ENCODE results near the gene ALPI. TPM values are rescaled to one million over a fixed set of nuclear protein-coding genes. Genes with fewer than 3 reads are reported as not detected.

The ALPI gene
- total and polyA plus RNA-seq, 10 of the 15 experiments (the other 5 are each of a cell fraction or from before 2014, with no cell fraction given), result not detected

- FAIRE-seq, result no peak
- no TSS peak for BruUV-seq (replicated peaks)
- no peaks in the 10 kb centered on the region for H3K9me3 ChIP-seq (replicated peaks; ENCODE audit: control insufficient read depth, insufficient read depth, low read length)
- no peaks in the 10 kb centered on the region for H3K79me2 ChIP-seq (ENCODE audit: control insufficient read depth, insufficient read depth, low read length)
- H3K4me1 ChIP-seq (ENCODE audit: control insufficient read depth, insufficient read depth, low read length), result no peaks in the 10 kb centered on the region; the same call in 1 of the 2 replicates
- in situ Hi-C loops (cut with MboI), result no loop called here
- H3K9ac ChIP-seq (ENCODE audit: control insufficient read depth, insufficient read depth, low read length), result no peak overlapping the region
- H3K4me3 ChIP-seq, result no peak overlapping the region
- RAD21 ChIA-PET (ENCODE audit: unreplicated experiment), result no interaction called here
- SMC1A ChIA-PET (ENCODE audit: uncharacterized antibody, unreplicated experiment), result interaction anchor here (1.0 kb wide), 1 partner anchor 9 kb away, joined by 3 read pairs; no protein-coding TSS in a partner anchor
- DNase-seq (ENCODE audit: low read depth, low spot score), result no peak
- CTCF ChIA-PET, result interaction anchor here (1.0 to 1.5 kb wide), 8 partner anchors 9 to 77 kb away, joined by 3 to 5 read pairs (median 3); partner anchors contain the start of genes ALPI and PRSS56
- H3K27ac ChIP-seq (ENCODE audit: control insufficient read depth, insufficient read depth), result no peak overlapping the region
- H4K20me1 ChIP-seq (ENCODE audit: control insufficient read depth, insufficient read depth), result no peaks in the 10 kb centered on the region
- no peaks in the 10 kb centered on the region for H3K27me3 ChIP-seq (replicated peaks in 1 of 2; ENCODE audit: control insufficient read depth in 2 of 2, insufficient read depth in 2 of 2, low read length in 1 of 2)
- POLR2A ChIA-PET, result no interaction called here
- 31% methylated on average over 9 of the region's 9 CpGs for WGBS (ENCODE audit: insufficient coverage, insufficient replicate concordance, low lambda C conversion rate, missing lambda C conversion rate)
- no peaks in the 10 kb centered on the region for H3K36me3 ChIP-seq (ENCODE audit: control insufficient read depth in 2 of 2, insufficient read depth in 2 of 2, low read length in 1 of 2)
- intact Hi-C loops (cut with micrococcal nuclease; ENCODE audit: unreplicated experiment), result no loop called here
- no peak overlapping the region for H2AFZ ChIP-seq (ENCODE audit: control insufficient read depth, low read depth, low read length)
- ATAC-seq, result no peak; the same call in 2 of the 3 replicates
- no peak overlapping the region for H3K4me2 ChIP-seq (ENCODE audit: control insufficient read depth, insufficient read depth)
- TF ChIP-seq KAT2A (conservative IDR thresholded peaks at IDR 0.05; ENCODE audit: control insufficient read depth, low read depth, low read length) (no peak), CEBPZ (IDR thresholded peaks at IDR 0.05; ENCODE audit: low read depth, low read length) (no peak), EED (IDR thresholded peaks at IDR 0.05; ENCODE audit: low read depth) (no peak), SREBF2 (IDR thresholded peaks at IDR 0.05; ENCODE audit: low read length) (no peak), YY1 (IDR thresholded peaks at IDR 0.05; ENCODE audit: low read depth, low read length) (no peak), TCF7 (IDR thresholded peaks at IDR 0.05; ENCODE audit: borderline replicate concordance) (no peak), NBN (IDR thresholded peaks at IDR 0.05) (no peak), ZNF687 (IDR thresholded peaks at IDR 0.05) (no peak), HCFC1 (IDR thresholded peaks at IDR 0.05; ENCODE audit: low read length) (no peak), PAX5 (IDR thresholded peaks at IDR 0.05; ENCODE audit: borderline replicate concordance, low read depth, low read length) (no peak), MXI1 (IDR thresholded peaks at IDR 0.05; ENCODE audit: low read depth, low read length) (no peak), PBX3 (IDR thresholded peaks at IDR 0.05; ENCODE audit: insufficient replicate concordance, low read depth, low read length) (no peak), STAT1 (conservative IDR thresholded peaks at IDR 0.05) (no peak), HDAC2 (IDR thresholded peaks at IDR 0.05) (no peak), NR2C2 (IDR thresholded peaks at IDR 0.05; ENCODE audit: borderline replicate concordance, control insufficient read depth, insufficient read length, low read depth) (no peak), RELA (IDR thresholded peaks at IDR 0.05; ENCODE audit: borderline replicate concordance, partially characterized antibody) (no peak), JUNB (IDR thresholded peaks at IDR 0.05) (no peak)
Observed at GRCh38 chr2:232447091-232447620, 8.8 kb upstream of the ALPI start.
